NCI-H526 (cell line): ENCODE data around the gene WNT7B.

ENCODE experiments used
- DNase-seq, 2 experiments: peaks; one replicate each; lab custom pipeline; 2025; lab: John Stamatoyannopoulos, UW

The WNT7B gene

GRCh38 chr22:45906946-45907345 is 70.0 kb downstream of the WNT7B start:
- no peak for DNase-seq

GRCh38 chr22:45905924-45906865 is 70.8 kb downstream of the WNT7B start:
- DNase-seq = no peak

- no peak for DNase-seq
Measured at GRCh38 chr22:45905326-45905923, 71.5 kb downstream of the WNT7B start.

- no peak for DNase-seq
Measured at GRCh38 chr22:45904236-45904635, 72.7 kb downstream of the WNT7B start.

- no peak for DNase-seq
Measured at GRCh38 chr22:45903355-45904135, 73.4 kb downstream of the WNT7B start.

GRCh38 chr22:45897736-45898135 is 79.2 kb downstream of the WNT7B start:
- no peak for DNase-seq

GRCh38 chr22:45896964-45897538 is 79.9 kb downstream of the WNT7B start:
- DNase-seq = no peak

- DNase-seq = peak; percentile 20 to 69
Measured at GRCh38 chr22:45896153-45896951, 80.6 kb downstream of the WNT7B start.

- DNase-seq = no peak
Measured at GRCh38 chr22:45895436-45896152, 81.4 kb downstream of the WNT7B start.

GRCh38 chr22:45893516-45893915 is 83.4 kb downstream of the WNT7B start:
- no peak for DNase-seq

GRCh38 chr22:45892681-45893461 is 84.1 kb downstream of the WNT7B start:
- DNase-seq = no peak

- no peak for DNase-seq
Measured at GRCh38 chr22:45891996-45892621, 84.9 kb downstream of the WNT7B start.

- DNase-seq = no peak
Measured at GRCh38 chr22:45891471-45891995, 85.4 kb downstream of the WNT7B start.

GRCh38 chr22:45891021-45891421 is 85.9 kb downstream of the WNT7B start:
- DNase-seq = no peak

- no peak for DNase-seq
Measured at GRCh38 chr22:45890351-45890635, 86.7 kb downstream of the WNT7B start.

GRCh38 chr22:45889539-45890350 is 87.2 kb downstream of the WNT7B start:
- DNase-seq = no peak

- no peak for DNase-seq
Measured at GRCh38 chr22:45889093-45889538, 87.8 kb downstream of the WNT7B start.
